GM12878 (cell line): ENCODE results near the gene MGAT4B.

Source experiments
- CBFB ChIP-seq: IDR thresholded peaks from 2 replicates; pipeline ENCODE4 v1.6.1; 2016; ENCODE audit warnings: antibody characterized with exemption, low read depth
- EGR1 ChIP-seq, 2 experiments: IDR thresholded peaks; 1 replicate in 1 of 2; 2 replicates in 1 of 2; pipeline ENCODE4 v1.6.1; 2011 to 2012; ENCODE audit warnings: low read depth in 2 of 2, low read length in 2 of 2, borderline replicate concordance in 1 of 2, mild to moderate bottlenecking in 1 of 2, moderate library complexity in 1 of 2
- MTA3 ChIP-seq: IDR thresholded peaks from 2 replicates; pipeline ENCODE4 v1.6.1; 2012; ENCODE audit warnings: low read length, inconsistent platforms, borderline replicate concordance
- PRDM15 ChIP-seq: fragments of 450-650 bp; formaldehyde crosslinking; IDR thresholded peaks from 2 replicates; pipeline ENCODE4 v1.4.0; 2020; ENCODE audit warnings: mild to moderate bottlenecking, moderate library complexity
- SMC3 ChIP-seq: IDR thresholded peaks from 2 replicates; pipeline ENCODE4 v1.6.1; 2011; ENCODE audit warnings: low read length, improper control_type of control experiment, borderline replicate concordance
- SREBF2 ChIP-seq: IDR thresholded peaks from 2 replicates; pipeline ENCODE4 v1.6.1; 2012; ENCODE audit warnings: mild to moderate bottlenecking, low read length
- TF ChIP-seq, protein P1 (sequence below): IDR thresholded peaks from 2 replicates; pipeline ENCODE4 v1.6.1; 2012; ENCODE audit warnings: low read length, inconsistent platforms

DNA sequence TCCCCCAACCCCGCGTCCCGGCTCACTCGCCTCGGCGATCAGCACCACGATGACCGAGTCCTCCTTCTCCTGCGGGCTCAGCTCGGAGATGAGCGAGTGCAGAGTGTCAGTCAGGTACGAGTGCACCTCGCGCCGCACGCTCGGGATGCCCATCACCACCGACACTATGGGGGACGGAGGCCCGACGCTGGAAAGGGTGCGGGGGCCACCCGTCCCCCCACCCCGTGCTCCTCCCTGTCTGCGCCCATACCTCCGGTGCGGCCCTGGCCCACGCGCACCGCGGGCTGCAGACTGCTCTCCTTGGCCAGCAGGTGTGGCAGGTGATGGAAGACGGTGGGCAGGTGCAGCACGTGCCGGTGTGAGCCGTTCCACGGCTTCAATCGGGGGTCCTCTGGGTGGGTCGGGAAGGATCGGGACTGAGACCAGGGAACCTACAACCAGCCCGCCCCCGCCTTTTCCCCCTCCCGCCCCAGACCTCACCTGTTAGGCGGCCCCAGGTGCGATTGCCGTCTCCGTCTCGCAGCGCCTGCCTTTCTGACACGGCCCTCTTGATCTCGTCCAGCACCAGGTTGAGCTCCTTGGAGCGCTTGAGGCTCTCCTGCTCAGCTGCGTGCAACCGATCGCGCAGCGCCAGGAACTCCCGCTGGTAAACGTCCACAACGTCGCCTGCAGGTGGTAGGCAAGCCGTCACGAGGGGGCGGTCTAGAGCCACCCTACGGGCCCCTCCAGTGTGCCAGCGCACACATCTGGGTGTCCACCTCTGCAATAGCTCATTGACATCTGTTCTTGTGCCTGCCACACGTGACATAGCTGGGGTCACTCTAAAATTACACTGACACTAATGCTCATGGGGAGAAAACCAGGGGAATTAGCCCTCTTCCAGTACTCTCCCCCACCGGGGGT lies 5.1 kb downstream of the MGAT4B start:
- no peak for TF ChIP-seq PRDM15 (CRISPR knock-in tag)
- no peak for TF ChIP-seq MTA3
- TF ChIP-seq SREBF2, result no peak
- peak; percentile 86 for TF ChIP-seq SMC3
- TF ChIP-seq, protein P1, sequence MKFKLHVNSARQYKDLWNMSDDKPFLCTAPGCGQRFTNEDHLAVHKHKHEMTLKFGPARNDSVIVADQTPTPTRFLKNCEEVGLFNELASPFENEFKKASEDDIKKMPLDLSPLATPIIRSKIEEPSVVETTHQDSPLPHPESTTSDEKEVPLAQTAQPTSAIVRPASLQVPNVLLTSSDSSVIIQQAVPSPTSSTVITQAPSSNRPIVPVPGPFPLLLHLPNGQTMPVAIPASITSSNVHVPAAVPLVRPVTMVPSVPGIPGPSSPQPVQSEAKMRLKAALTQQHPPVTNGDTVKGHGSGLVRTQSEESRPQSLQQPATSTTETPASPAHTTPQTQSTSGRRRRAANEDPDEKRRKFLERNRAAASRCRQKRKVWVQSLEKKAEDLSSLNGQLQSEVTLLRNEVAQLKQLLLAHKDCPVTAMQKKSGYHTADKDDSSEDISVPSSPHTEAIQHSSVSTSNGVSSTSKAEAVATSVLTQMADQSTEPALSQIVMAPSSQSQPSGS, result no peak
- no peak for TF ChIP-seq EGR1 (IDR thresholded peaks at IDR 0.05; ENCODE audit: borderline replicate concordance in 1 of 2, low read depth in 2 of 2, low read length in 2 of 2)
- no peak for TF ChIP-seq CBFB
